Measurements from ENCODE around the gene EPS8. TPM values are rescaled to one million over a fixed set of nuclear protein-coding genes. Genes with fewer than 3 reads are reported as not detected.

Gene EPS8
- total RNA-seq, 1 donor = 4.2 TPM

DNA sequence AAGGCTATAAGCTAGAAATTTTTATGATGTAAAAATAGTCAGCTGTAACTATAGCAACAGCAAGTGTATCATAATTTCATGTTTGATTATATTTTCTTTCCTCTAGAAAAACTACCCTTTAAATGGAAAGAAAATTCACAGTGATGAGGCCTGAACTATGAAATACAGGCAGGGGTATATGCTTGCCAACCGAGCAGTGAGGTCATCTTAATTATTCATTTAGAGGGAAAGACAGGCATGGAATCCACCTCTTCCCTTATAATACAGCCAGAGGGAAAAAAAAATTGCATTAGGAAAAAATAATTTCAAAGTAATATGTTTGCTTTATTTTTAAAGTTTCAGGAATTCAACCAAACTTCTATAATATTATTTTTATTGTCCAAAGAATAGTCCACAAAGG lies 139.8 kb downstream of the EPS8 start:
- Histone ChIP-seq H3K9me3 (ENCODE audit: low read depth, low read length) (no peaks in the 10 kb centered on the region), H3K4me1 (ENCODE audit: insufficient read depth, low read length) (no peaks in the 10 kb centered on the region), H3K4me3 (ENCODE audit: low read length) (no peak overlapping the region), H3K27me3 (ENCODE audit: insufficient read depth, low read length) (no peaks in the 10 kb centered on the region)

DNA sequence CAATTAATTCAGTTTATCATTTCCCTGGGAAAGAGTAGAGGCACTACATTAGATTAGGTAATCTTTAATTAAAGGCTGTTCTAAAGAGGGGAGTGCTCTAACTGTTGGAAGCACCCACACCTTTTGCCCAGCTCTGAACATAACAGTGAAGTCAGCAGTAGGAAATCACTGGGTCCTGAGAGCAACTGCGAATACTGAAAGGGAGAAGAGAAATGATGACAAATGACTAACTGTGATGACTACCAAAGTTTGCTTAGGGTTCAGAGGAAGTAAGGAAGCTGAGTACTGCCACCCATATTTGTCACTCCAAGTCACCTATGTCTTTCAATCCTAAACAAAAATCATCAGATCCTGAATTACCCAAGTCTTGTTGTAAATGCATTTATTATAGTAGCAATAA lies 140.6 kb downstream of the EPS8 start:
- Histone ChIP-seq H3K4me3 (ENCODE audit: low read length) (no peak overlapping the region), H3K27me3 (ENCODE audit: insufficient read depth, low read length) (no peaks in the 10 kb centered on the region), H3K4me1 (ENCODE audit: insufficient read depth, low read length) (no peaks in the 10 kb centered on the region), H3K9me3 (ENCODE audit: low read depth, low read length) (no peaks in the 10 kb centered on the region)

DNA sequence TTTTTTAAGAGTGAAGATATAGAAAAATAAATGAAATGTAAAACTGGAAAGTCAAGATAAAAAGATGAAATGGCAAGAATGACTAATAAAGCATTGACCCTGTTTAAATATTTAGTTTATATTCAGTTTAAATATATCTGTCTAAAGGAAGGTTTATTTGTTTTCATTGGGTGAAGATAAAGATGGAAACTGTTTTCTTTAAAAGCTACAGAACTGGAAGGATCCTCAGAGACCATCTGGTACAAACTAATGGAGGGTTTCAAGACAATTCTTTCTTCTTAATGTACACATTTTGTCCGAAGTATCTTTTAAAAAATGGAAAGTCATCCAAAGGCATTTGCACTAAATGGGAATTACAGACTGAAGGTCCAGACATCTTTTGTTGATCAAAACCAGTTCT lies 142.6 kb downstream of the EPS8 start:
- no peaks in the 10 kb centered on the region for H3K9me3 ChIP-seq (ENCODE audit: low read depth, low read length)
- no peaks in the 10 kb centered on the region for H3K4me1 ChIP-seq (ENCODE audit: insufficient read depth, low read length)
- H3K27me3 ChIP-seq (ENCODE audit: insufficient read depth, low read length) = no peaks in the 10 kb centered on the region
- no peak overlapping the region for H3K4me3 ChIP-seq (ENCODE audit: low read length)

DNA sequence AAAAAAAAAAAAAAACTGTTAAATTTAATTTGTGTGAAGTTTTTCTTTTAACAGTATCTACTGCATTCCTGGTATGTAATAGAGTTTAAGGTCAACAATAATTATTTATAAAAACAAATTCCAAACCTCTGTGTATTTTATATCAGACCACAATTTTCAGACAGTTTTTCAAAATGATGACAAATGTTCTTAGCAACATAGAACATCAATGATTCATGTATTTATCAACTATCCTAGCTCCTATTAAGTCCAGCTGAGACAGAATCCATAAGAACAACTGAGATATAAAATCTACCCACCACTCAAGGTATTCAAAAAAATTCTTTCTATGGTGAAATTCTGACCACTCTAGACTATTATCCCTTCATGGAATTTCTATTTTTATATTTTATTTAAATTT lies 144.5 kb downstream of the EPS8 start:
- no peaks in the 10 kb centered on the region for H3K9me3 ChIP-seq (ENCODE audit: low read depth, low read length)
- H3K4me3 ChIP-seq (ENCODE audit: low read length) = no peak overlapping the region
- no peaks in the 10 kb centered on the region for H3K4me1 ChIP-seq (ENCODE audit: insufficient read depth, low read length)
- H3K27me3 ChIP-seq (ENCODE audit: insufficient read depth, low read length) = no peaks in the 10 kb centered on the region

DNA sequence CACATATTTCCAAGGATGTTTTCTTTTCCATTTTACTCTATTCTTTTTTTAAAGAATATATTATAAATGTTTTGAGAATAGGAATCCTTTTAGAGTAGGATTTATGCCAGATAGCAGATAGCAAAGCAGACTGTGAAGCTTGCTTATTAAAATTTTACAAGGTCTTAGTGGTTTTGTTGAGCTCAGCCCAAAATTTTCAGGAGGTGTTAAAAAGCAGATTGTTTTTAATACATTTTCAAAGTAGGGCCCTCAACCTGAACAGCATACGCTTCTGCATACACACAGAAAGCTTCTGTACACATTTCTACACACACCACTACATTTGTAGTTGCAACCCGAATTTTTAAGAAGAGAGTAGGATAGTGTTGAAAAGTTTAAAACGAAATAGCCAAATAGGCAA lies 151.0 kb downstream of the EPS8 start:
- no peaks in the 10 kb centered on the region for H3K4me1 ChIP-seq (ENCODE audit: insufficient read depth, low read length)
- no peak overlapping the region for H3K4me3 ChIP-seq (ENCODE audit: low read length)
- no peaks in the 10 kb centered on the region for H3K27me3 ChIP-seq (ENCODE audit: insufficient read depth, low read length)
- H3K9me3 ChIP-seq (ENCODE audit: low read depth, low read length) = no peaks in the 10 kb centered on the region

DNA sequence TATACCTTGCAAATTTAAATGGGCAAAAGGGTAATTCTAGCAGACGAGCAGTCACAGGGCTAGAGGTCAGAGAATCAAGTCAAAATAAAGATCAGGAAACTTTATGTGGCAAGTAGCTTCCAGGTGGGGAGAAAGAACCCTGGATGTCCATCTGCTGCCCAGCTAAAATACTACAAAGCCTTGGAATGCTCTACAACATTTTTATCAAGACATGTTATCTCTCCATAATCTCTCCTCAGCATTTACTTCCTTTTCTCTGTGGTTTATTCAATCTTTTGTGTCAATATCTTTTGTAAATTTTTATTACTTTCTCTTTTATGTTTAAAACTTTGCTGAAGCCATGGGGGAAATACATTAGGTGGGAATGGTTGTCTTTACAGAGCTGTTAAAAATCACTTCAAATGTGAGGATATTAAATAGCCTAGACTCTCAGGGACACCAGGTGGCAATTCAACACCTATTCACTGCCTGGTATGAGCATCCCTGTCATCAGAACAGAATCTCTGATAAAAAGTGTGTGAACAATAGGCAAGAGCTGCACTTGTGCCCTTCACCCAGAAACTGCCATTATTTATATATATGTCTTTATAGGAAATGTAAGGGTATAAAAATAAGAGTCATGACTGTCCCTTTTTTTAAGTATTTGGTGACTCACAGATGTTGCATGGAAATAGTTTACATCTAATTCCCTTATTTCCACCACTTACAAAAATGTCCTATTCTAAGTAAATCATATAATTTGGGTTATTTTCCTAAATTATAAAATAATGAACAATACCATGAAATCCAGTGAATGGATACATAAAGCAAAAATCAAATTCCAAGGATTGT lies 152.9 kb downstream of the EPS8 start:
- no peaks in the 10 kb centered on the region for H3K9me3 ChIP-seq (ENCODE audit: low read depth, low read length)
- H3K4me3 ChIP-seq (ENCODE audit: low read length) = no peak overlapping the region
- H3K4me1 ChIP-seq (ENCODE audit: insufficient read depth, low read length) = no peaks in the 10 kb centered on the region
- H3K27me3 ChIP-seq (ENCODE audit: insufficient read depth, low read length) = no peaks in the 10 kb centered on the region

DNA sequence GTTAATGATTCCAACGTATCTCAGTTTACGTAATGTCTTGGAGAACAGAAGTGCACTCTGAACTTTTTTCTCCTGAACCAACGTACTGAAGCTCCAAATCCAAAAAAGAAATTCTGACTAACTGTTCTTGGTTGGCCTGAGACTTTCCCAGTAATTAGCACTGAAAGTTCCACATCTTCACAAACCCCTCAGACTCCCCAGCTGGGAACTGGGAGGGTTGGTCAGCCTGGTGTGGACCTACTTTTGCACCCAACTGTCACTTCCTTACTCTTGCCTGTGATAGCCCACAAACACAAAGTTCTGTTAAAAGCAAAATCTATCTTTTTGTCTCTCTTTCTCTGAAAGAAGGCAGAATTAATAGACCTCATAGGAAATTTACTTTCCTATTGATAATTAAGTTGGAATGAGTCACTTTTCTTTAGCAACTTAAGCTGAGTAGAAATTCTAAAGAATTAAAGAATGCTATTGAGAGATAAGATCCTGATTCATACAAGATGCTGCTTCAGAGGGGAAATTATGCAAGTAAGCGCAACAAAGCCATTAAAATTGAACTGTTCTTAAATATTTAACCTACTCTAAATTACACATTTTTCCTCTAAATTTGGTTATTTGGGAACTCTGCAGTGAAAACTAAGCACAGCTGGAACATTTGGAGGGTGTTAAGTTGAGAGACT lies 155.0 kb downstream of the EPS8 start:
- Histone ChIP-seq H3K4me3 (ENCODE audit: low read length) (no peak overlapping the region), H3K4me1 (ENCODE audit: insufficient read depth, low read length) (no peaks in the 10 kb centered on the region), H3K27me3 (ENCODE audit: insufficient read depth, low read length) (no peaks in the 10 kb centered on the region), H3K9me3 (ENCODE audit: low read depth, low read length) (no peaks in the 10 kb centered on the region)

DNA sequence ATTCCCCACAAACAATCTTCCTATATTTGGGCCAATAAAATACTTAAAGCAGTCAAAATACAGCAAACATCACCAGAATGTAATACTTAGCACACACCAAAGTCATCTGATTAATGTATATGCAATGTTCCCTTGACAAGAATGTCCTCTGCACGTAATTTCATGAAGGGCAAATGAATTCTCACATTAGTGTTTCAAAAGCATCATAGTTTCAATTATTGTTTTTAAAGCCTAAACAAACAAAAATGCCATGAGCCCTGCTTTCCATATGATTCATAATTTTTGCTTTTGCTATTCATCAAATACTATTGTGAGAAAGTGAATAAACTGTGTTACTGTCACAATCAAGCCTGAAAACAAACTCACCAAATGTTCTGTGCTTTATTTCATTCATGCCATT lies 156.0 kb downstream of the EPS8 start:
- H3K9me3 ChIP-seq (ENCODE audit: low read depth, low read length) = no peaks in the 10 kb centered on the region
- H3K27me3 ChIP-seq (ENCODE audit: insufficient read depth, low read length) = no peaks in the 10 kb centered on the region
- H3K4me1 ChIP-seq (ENCODE audit: insufficient read depth, low read length) = no peaks in the 10 kb centered on the region
- no peak overlapping the region for H3K4me3 ChIP-seq (ENCODE audit: low read length)

DNA sequence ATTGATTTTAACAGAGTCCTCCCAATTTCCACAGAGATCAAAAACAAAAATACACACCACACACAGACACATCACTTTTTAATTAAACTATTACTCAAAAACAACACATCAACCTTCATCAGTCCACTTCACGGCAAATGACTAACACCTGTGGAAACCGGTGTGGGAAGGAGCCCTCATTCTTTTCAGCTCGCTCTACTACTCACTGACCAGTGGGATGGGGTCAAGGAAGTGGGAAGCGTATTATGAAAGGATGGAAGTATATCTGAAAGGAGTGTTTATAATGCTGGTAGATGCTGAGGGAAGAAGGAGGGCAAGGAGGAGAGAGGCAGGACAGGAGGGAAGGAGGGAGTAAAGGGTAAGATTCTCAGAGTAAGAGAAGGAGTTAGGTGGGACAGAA lies 156.5 kb downstream of the EPS8 start:
- H3K4me3 ChIP-seq (ENCODE audit: low read length) = no peak overlapping the region
- H3K27me3 ChIP-seq (ENCODE audit: insufficient read depth, low read length) = no peaks in the 10 kb centered on the region
- H3K9me3 ChIP-seq (ENCODE audit: low read depth, low read length) = no peaks in the 10 kb centered on the region
- H3K4me1 ChIP-seq (ENCODE audit: insufficient read depth, low read length) = no peaks in the 10 kb centered on the region

DNA sequence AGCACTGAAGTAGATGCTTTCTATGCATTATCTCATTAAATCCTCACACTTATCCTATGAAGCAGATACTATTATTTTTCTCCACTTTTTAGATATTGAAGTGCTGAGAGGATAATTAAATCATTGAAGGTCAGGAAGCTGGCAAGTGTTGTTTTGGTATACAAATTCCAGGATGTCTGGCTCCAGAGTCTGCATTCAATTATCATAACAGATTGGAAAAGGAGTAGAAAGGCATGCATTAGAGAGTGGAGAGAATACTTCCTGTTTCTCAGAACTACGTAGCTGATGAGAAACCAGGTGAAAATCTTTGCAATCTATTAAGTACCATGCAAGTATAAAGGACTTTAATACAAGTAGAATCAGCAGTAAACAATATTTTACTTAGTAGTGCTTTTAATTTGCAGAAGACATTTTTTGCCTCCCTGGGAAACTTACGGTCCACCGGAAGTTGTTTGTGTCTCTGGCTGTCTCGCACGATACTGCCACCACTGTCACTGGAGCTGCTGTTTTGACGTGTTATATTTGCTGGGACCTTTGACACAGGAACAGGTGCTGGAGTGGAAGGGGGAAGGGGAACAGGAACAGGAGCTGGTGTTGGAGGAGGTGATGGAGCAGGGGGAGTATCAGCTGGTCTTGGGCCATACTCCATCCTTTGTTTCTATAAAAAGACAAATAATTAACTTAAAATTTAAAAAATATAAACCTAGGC lies 158.0 kb downstream of the EPS8 start:
- Histone ChIP-seq H3K4me3 (ENCODE audit: low read length) (no peak overlapping the region), H3K27me3 (ENCODE audit: insufficient read depth, low read length) (no peaks in the 10 kb centered on the region), H3K4me1 (ENCODE audit: insufficient read depth, low read length) (no peaks in the 10 kb centered on the region), H3K9me3 (ENCODE audit: low read depth, low read length) (no peaks in the 10 kb centered on the region)

DNA sequence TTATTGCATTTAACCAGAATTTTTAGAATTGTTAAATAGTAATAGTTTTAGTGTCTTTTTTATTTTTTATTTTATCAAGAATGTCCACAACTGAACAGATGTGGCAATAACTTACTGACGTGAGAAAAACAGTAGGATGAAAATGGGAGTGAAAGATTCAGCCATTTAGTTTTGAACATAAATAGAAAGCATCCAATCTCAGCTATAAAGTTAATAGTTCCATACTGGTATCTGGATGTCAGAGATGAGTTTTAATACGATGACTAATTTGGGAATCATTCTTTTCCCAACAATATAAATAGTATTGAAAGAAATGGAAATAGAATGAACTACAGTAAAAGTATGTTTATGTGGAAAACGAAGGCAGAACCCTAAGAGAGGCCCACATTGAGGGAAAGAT lies 159.4 kb downstream of the EPS8 start:
- H3K4me1 ChIP-seq (ENCODE audit: insufficient read depth, low read length) = no peaks in the 10 kb centered on the region
- no peaks in the 10 kb centered on the region for H3K27me3 ChIP-seq (ENCODE audit: insufficient read depth, low read length)
- no peaks in the 10 kb centered on the region for H3K9me3 ChIP-seq (ENCODE audit: low read depth, low read length)
- no peak overlapping the region for H3K4me3 ChIP-seq (ENCODE audit: low read length)

DNA sequence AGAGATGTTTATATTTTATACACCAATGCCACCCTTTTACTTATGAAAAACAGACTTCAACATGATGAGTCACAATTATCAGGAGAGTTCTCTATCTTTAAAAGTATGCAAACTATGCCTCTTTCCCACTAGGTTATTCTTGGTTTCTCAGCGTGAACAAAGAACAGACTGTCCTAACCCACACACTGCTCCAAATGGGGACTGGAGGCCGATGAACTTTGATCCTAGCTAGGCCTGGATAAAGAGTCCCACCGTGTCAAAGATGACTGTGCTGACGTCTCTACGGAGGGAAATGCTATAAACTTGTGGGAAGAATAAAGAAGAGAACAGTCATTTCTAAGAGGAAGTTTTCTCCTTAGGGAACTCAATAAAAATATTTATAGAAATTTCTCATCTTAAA lies 160.1 kb downstream of the EPS8 start:
- no peaks in the 10 kb centered on the region for H3K27me3 ChIP-seq (ENCODE audit: insufficient read depth, low read length)
- H3K9me3 ChIP-seq (ENCODE audit: low read depth, low read length) = no peaks in the 10 kb centered on the region
- H3K4me3 ChIP-seq (ENCODE audit: low read length) = no peak overlapping the region
- H3K4me1 ChIP-seq (ENCODE audit: insufficient read depth, low read length) = no peaks in the 10 kb centered on the region

DNA sequence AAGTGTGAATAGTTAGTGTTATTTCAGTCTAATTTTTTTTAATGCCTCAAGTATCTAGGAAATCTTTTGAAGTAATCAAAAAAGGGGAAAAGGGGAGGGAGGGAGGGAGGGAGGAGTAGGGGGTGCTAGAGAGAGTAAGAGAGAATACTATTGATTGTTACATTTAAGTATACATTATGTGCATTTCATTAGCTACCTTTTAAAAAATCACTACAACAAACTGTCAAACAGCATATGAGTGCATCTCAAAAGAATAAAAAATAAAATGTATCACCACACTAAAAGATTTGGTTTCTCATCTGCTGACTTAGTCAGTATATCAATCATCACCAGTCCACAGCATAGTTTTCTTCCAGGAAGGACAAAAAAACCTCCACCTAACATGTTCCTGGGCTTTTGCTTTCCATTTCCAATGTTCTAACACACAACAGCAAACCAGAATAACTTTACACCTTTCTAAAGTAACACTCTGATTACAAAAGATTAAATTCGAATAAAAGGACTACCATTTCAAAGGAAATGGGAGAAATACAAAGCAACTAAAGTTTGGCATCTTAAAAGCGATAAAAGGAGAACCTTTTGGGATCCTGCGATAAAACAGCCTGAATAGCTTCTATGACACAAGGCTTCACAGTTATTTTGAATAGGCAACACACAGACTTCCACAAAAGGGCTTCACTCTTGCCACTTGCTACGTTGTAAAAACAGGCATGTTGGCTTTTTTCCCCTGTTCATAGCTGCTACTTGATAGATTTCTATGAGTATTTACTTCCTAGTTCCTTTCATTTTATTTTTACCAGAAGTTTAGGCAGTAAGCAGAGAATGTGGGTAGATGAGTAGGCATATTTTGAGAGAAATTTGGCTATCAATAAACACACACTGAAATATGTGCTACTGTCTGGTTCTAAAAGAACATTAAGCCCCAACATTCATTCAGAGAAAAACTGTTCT lies 160.9 kb downstream of the EPS8 start:
- Histone ChIP-seq H3K4me1 (ENCODE audit: insufficient read depth, low read length) (no peaks in the 10 kb centered on the region), H3K27me3 (ENCODE audit: insufficient read depth, low read length) (no peaks in the 10 kb centered on the region), H3K9me3 (ENCODE audit: low read depth, low read length) (no peaks in the 10 kb centered on the region), H3K4me3 (ENCODE audit: low read length) (no peak overlapping the region)

DNA sequence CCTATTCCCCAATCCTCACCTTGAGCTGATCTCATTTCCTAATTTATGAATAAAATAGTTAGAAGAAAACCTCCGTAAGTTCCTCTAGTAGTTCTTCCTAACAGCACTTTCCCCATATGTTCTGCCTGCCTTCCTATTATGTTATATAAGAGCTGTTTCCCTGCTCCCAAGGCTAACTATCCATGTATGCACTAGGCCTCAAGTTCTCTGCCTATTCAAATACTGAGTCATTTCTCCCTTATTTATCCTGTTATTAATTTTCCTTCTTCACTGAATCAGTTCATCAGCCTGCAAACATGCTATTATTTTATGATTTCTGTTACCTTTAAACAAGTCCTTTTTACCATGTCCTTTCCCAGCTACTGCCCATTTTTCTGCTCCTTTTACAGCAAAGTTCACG lies 164.1 kb downstream of the EPS8 start:
- no peak overlapping the region for H3K4me3 ChIP-seq (ENCODE audit: low read length)
- H3K9me3 ChIP-seq (ENCODE audit: low read depth, low read length) = no peaks in the 10 kb centered on the region
- H3K4me1 ChIP-seq (ENCODE audit: insufficient read depth, low read length) = no peaks in the 10 kb centered on the region

More for the DNA sequence above, 164.1 kb downstream of the EPS8 start:
- H3K27me3 ChIP-seq (ENCODE audit: insufficient read depth, low read length) = no peaks in the 10 kb centered on the region

All from mononuclear cell (primary cell).